Measurements from ENCODE around the gene ATXN10.

- TF ChIP-seq CTCF (IDR thresholded peaks at IDR 0.05) (no peak), POLR2A (IDR thresholded peaks at IDR 0.05) (no peak)
Observed at GRCh38 chr22:45638834-45639746, 32.5 kb upstream of the ATXN10 start.
